Motor neuron (in vitro differentiated cells): ENCODE data around the gene RGS6. TPM values are rescaled to one million over a fixed set of nuclear protein-coding genes. Genes with fewer than 3 reads are reported as not detected.

Experiments
- ATAC-seq, 8 experiments: fragments of 200-7000 bp; cut with Tn5 transposase; replicated peaks in 6 of 8; 2 replicates each; pipeline ENCODE4 v1.8.0; 2021; ENCODE audit warnings: mild to moderate bottlenecking in 8 of 8, moderate library complexity in 8 of 8
- H3K27ac ChIP-seq, 2 donors: fragments of 250-450 bp; sonication (Bioruptor Pico); 2 replicates each; pipeline ENCODE4 v1.9.0; 2021; ENCODE audit warnings: antibody characterized with exemption in 2 of 2, mild to moderate bottlenecking in 2 of 2, moderate library complexity in 1 of 2
- H3K4me1 ChIP-seq, 2 donors: fragments of 250-450 bp; sonication (Bioruptor Pico); replicated peaks in 1 of 2; 2 replicates each; pipeline ENCODE4 v1.6.1; 2021; ENCODE audit warnings: antibody characterized with exemption in 2 of 2, mild to moderate bottlenecking in 2 of 2, moderate library complexity in 1 of 2
- H3K4me3 ChIP-seq, 5 donors: fragments of 250-450 bp; sonication (Bioruptor Pico); 2 replicates each; pipeline ENCODE4 v1.9.0; 2021; ENCODE audit warnings: antibody characterized with exemption in 5 of 5, mild to moderate bottlenecking in 5 of 5, moderate library complexity in 4 of 5
- WGBS, 10 experiments: fragments of 450-650 bp; shearing (Covaris generic); methylation state at CpG; one replicate each; pipeline ENCODE4 v1.0.0; 2022; 5-methylcytosine and 5-hydroxymethylcytosine counted together
- in situ Hi-C, 9 experiments: fragments of 400-800 bp; cut with MboI; loops; one replicate each; pipeline ENCODE4 v1.15.0; 2021; ENCODE audit warnings: low sequenced_read_pairs in 9 of 9, low pct_unique_long_range_greater_than_20kb in 2 of 9; ENCODE audit not compliant: unreplicated experiment in 9 of 9
- total RNA-seq, 8 experiments: library from RNA; unstranded; fragments of 300-600 nt; gene quantifications; 2 replicates each; pipeline versions ENCODE4 v1.2.3 to v1.2.4, GENCODE V29; 2022

The RGS6 gene
- total RNA-seq, 8 experiments from 2014 or later = 0.22 to 15.5 (median 1.3) TPM

DNA sequence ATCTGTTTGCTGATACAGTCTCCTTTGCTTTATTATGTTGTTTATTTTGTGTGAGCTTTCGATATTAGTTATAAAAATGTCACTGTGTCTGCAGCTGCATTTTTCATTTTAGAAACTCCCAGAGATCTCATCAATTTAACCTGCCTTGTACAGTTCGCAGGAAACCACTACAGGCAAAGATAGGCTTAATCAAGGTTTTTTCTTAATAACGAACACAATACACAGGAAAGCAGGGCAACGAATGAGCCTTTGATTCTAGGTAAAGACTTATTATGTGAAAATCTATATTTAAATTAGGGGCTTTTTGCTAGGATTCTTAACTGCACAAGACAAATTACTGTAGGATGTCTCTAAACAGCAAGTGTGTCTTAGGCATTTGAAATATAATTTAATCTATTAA is 191.9 kb downstream of the RGS6 start:
- 8 to 89% (median 67%) methylated on average over 1 to 4 of the region's 4 CpGs for WGBS, 10 experiments
- no peaks in the 10 kb centered on the region for H3K4me1 ChIP-seq
- no peak overlapping the region for H3K4me3 ChIP-seq
- ATAC-seq = peak in 1 of 8 experiments; percentile 31
- in situ Hi-C loops = no loop called here
- no peak overlapping the region for H3K27ac ChIP-seq

DNA sequence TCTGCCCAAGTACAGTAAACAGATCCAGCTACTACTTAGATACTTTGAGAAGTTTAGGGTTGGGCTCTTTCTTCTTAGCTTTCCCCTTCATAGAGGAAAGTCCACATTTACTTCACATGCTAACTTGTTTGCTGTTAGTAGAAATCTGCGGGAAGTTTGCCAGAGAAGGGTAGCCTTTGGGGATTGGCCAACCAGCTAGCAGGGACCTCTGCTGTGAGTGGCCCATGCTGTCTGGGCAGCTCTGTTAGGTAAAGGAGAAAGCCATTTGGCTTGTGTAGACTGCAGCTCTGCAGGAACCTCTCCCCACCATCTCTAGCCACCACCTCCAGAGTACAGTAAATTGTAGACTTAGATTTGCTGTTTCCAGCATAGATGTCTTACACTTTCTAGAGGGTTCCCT is 193.9 kb downstream of the RGS6 start:
- ATAC-seq = no peak
- H3K4me3 ChIP-seq = no peak overlapping the region
- in situ Hi-C loops = no loop called here
- WGBS, 10 experiments = 50 to 100% (median 92%) methylated on average over 1 of the region's 1 CpG; no CpG with 5 or more reads in 7 of the 10 experiments
- no peaks in the 10 kb centered on the region for H3K4me1 ChIP-seq
- no peak overlapping the region for H3K27ac ChIP-seq

DNA sequence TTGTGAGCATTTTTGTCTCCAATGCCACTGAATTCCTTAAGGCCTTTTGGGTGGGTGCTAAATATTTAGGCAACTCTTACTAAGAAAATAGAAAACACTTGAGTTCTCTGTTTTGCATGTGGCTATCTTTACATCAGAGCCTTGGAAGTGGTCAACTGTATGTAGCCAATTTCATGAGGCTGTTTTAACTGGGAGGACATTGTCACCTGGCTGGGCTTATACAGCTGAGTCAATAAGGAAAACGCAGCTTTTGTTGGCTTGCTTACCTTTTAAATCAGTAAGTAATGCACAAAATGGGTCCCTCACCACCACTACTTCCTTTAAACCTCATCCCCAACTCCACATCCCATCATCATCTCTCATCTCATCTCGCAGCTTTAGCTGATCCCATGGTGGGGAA is 194.3 kb downstream of the RGS6 start:
- H3K4me3 ChIP-seq = no peak overlapping the region

DNA sequence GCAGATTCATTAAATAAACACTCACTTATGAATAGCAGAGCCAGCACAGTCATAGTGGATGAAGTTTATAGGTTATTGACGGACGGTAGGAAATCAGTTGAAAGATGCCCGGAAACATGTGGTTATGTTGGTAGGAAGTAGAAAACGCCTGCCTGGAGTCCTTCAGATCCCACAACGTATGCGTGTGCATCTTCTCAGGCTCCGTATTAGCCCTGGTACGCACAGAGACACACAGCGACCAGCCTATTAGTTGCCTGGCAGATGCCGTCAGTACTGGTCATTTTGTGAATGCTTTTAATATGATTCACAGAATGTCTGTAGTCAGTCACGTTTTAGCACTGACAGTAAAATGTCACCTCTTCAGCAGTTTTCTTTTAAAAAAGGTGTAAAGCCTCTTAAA is 196.4 kb downstream of the RGS6 start:
- in situ Hi-C loops = no loop called here
- no peaks in the 10 kb centered on the region for H3K4me1 ChIP-seq
- ATAC-seq = no peak
- H3K4me3 ChIP-seq = no peak overlapping the region
- no peak overlapping the region for H3K27ac ChIP-seq
- WGBS, 10 experiments = 9 to 86% (median 70%) methylated on average over 2 to 11 of the region's 11 CpGs; no CpG with 5 or more reads in 1 of the 10 experiments

More for the DNA sequence above, 194.3 kb downstream of the RGS6 start:
- 0 to 100% (median 57%) methylated on average over 1 to 2 of the region's 2 CpGs; no CpG with 5 or more reads in 3 of the 10 experiments for WGBS, 10 experiments
- in situ Hi-C loops = no loop called here
- no peaks in the 10 kb centered on the region for H3K4me1 ChIP-seq
- ATAC-seq = no peak
- H3K27ac ChIP-seq = no peak overlapping the region

DNA sequence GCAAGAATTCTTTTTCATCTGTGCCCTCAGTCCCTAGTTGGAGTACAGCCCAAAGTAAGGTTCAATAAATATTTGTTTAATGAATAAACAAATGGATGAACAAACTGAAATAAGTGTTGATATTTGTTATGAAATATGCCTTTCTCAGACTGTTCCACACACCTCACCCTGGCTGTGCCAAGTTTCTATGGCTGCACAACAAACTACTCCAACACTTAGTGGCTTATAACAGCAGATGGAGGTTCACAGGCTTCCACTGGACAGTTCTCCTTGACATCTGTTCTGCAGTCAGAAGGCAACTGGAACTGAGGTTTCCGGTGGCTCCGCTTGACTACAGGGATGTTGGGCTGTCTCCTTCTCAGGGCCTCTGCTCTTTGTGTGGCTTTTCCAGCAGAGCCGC is 197.1 kb downstream of the RGS6 start:
- Histone ChIP-seq H3K27ac (no peak overlapping the region), H3K4me3 (no peak overlapping the region), H3K4me1 (no peaks in the 10 kb centered on the region)
- in situ Hi-C loops = no loop called here
- 0 to 100% (median 83%) methylated on average over 1 to 3 of the region's 3 CpGs; no CpG with 5 or more reads in 5 of the 10 experiments for WGBS, 10 experiments
- peak in 1 of 8 experiments; percentile 47 for ATAC-seq

DNA sequence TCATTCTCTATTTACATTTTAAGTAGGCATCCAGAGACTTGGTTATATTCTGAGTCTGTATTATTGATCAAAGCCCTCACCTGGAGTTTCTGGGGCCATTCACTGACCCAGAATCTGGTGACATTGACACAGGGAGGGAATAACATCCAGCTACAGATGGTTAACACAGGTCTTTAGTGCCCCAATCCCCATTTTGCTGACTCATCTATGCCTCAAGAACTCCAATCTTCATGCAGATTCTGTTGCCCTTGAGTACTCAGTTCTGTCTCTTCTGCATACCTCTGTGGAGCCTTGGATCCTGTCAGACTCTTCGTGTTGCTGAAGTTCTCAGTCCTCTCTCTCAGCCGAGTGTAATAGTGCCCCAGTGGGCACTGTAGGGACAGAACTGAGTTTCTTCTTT is 208.9 kb downstream of the RGS6 start:
- peak in 2 of 8 experiments; percentile 28 for ATAC-seq
- Histone ChIP-seq H3K27ac (no peak overlapping the region), H3K4me3 (no peak overlapping the region), H3K4me1 (peaks cover 3 to 11% of the 10 kb centered on the region in 2 donors)
- WGBS, 10 experiments = 14 to 80% (median 59%) methylated on average over 1 of the region's 2 CpGs; no CpG with 5 or more reads in 4 of the 10 experiments
- in situ Hi-C loops = no loop called here

DNA sequence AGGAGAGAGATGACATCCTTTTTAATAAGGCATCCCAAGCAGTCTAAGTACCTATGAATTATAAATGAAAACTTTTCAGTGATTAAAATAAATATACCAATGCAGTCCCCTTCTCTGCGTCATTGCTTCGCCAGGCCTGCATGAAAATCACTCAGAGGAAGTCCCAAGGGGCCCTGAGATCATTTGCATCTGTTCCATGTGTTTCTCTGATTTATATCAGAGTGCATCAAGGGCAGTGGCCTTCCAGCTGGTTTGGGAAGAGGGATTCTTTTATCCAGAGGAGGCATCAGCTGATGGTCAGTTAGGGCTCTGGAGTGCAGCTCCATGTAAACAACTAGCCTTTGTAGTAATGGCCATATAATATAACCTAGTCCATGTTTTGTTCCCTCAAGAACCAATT is 210.1 kb downstream of the RGS6 start:
- H3K4me3 ChIP-seq = no peak overlapping the region
- ATAC-seq = peak in 5 of 8 experiments; percentile 61 to 86 (median 81)
- no peak overlapping the region for H3K27ac ChIP-seq
- in situ Hi-C loops = no loop called here
- H3K4me1 ChIP-seq = peaks cover 3 to 11% of the 10 kb centered on the region in 2 donors
- 7 to 80% (median 51%) methylated on average over 1 to 2 of the region's 2 CpGs; no CpG with 5 or more reads in 4 of the 10 experiments for WGBS, 10 experiments

DNA sequence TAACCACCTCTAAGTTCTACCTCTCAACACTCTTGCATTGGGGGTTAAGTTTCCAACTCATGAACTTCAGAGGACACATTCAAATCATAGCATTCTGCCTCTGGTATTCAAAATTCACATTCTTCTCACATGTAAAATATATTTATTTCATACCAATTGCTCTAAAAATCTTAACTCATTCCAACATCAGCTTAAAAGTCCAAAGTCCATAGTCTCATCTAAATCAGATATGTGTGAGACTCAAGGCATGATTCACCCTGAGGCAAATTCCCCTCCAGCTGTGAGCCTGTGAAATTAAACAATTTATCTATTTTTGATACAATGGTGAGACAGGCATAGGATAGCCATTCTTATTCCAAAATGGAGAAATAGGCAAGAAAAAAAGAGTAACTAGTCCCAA is 214.0 kb downstream of the RGS6 start:
- no peak for ATAC-seq
- H3K4me1 ChIP-seq = peaks cover 3 to 11% of the 10 kb centered on the region in 2 donors
- no peak overlapping the region for H3K4me3 ChIP-seq
- H3K27ac ChIP-seq = no peak overlapping the region
- in situ Hi-C loops = no loop called here

DNA sequence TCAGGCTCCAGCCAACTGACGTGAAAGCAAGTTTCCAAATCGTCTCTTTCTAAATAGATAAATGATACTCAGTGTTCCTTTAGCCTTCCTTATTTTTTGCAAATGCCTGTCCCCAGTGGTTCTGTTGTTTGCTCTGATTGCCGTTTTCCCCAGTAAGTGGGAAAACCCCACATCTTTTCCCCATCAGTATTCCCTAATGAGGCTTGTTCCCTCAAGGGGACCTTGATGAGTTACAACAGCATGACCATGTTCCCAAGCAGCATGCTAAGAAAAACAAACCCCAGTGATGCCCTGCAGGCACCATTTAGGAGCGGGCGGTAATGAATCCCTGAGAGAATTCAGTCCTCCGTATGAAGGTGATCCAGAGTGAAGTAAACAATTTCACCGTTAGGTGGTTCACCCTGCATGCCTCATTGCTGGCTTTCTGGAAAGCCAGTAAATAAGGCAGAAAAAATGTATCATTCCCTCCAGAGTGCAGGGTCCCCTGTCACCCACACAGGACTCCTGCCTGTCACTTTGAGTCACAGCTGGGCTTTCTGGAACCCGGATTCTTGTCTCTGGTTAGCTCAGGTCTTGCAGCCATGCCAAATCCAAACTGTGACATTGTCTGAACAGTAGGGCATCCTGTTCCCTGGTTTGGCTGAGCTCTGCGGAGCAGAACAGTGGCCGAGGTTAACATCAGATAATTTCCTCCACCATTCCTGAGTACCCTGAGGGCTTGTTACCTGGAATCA is 222.6 kb downstream of the RGS6 start:
- Histone ChIP-seq H3K4me3 (no peak overlapping the region), H3K4me1 (no peaks in the 10 kb centered on the region), H3K27ac (no peak overlapping the region)
- 5 to 95% (median 75%) methylated on average over 2 to 8 of the region's 10 CpGs; no CpG with 5 or more reads in 2 of the 10 experiments for WGBS, 10 experiments
- ATAC-seq = no peak
- in situ Hi-C loops = no loop called here

DNA sequence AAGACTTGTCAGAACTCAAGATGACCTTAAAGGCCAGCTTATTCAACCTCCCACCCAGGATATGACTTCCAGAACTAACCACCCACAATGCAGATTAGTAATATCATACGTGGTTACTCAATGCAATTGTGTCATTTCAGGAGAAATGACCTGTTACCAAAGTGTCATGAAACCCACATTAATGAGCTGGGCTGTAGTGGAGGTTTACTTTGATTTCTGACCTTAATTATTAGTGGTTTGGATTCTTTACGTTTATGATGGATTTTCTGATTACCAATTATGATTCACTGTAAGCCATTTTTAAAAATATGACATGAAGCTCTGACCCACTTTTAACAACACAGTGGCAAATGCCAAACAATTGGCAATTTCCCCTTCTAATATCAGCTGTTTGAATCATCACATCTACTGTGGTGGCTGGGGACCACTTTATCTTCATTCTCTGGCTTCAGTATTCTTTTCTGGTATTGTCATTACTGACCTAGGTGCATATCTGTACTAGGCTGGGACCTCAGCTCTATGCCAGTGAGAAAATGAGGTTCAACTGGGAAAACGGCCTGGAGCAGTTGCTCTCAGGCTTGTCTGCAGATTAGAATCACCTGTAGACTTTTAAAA is 223.3 kb downstream of the RGS6 start:
- Histone ChIP-seq H3K4me1 (no peaks in the 10 kb centered on the region), H3K4me3 (no peak overlapping the region), H3K27ac (no peak overlapping the region)
- 0 to 100% (median 61%) methylated on average over 1 to 3 of the region's 3 CpGs for WGBS, 10 experiments
- in situ Hi-C loops = no loop called here
- ATAC-seq = no peak

DNA sequence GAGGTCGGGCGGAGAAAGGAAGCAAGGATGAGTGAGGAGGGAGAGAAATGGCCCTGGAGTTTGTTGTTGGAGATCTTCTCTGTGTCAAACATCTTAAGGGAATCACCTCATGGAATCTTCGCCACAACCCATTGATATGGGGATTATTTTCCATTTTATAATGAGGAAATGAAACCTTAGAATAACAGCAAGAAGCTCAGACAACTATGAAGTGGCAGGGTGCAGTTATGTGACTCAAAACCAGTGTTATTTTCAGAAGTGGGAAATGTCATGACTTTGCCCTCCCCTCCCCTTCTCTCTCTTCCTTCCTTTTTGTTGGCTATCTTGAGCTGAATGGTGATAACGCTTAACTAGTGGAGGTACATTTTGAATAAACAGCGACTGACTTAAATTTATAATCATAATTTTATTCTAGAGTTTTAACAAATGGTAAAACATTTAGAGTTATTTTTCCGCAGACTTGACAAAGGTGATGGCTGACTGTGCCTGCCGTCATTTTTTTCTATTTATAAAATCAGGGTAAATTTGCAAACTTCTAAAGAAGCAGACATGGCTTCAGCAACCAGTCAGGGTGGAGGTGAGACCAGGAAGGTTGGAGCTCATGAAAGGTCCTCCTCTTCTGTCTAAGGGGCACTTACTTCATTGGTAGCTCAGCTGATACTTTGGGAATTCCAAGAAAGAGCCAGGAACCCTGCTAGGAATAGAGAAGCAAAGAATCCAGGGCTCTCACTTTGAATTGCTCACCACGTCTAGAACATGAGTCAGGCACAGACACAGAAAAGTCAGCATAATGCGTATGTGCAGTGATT is 232.4 kb downstream of the RGS6 start:
- in situ Hi-C loops = no loop called here
- Histone ChIP-seq H3K4me3 (no peak overlapping the region), H3K27ac (no peak overlapping the region), H3K4me1 (peaks cover 0 to 12% of the 10 kb centered on the region in 2 donors)
- 19 to 100% (median 83%) methylated on average over 1 to 8 of the region's 9 CpGs for WGBS, 10 experiments
- ATAC-seq = peak in 1 of 8 experiments; percentile 37

DNA sequence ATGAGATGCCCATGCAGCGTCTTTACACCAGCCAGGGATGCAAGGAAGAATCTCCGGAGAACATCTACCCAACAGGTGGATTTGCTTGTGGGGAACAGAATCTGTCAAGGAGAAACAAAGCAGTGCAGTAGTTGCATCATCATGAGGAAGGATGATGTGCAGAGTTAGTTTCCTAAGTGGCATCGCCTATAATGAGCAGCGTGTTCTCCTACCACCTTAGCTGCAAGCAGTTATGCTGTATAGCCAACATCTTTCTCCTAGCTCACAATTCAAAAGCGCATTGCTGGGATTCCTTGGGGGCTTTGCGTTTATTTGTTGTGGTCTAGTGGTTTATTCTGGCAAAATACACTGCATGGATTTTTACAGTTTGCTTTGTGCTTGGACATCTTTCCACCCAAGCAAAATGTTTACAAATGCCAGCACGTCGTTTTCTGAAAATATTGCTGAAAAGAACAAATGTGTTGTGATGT is 233.0 kb downstream of the RGS6 start:
- H3K27ac ChIP-seq = no peak overlapping the region
- in situ Hi-C loops = no loop called here
- no peak overlapping the region for H3K4me3 ChIP-seq
- H3K4me1 ChIP-seq = peaks cover under 1 to 12% of the 10 kb centered on the region in 2 donors
- WGBS, 10 experiments = 1 to 100% (median 58%) methylated on average over 2 to 8 of the region's 8 CpGs; no CpG with 5 or more reads in 2 of the 10 experiments
- peak in 1 of 8 experiments; percentile 73 for ATAC-seq

DNA sequence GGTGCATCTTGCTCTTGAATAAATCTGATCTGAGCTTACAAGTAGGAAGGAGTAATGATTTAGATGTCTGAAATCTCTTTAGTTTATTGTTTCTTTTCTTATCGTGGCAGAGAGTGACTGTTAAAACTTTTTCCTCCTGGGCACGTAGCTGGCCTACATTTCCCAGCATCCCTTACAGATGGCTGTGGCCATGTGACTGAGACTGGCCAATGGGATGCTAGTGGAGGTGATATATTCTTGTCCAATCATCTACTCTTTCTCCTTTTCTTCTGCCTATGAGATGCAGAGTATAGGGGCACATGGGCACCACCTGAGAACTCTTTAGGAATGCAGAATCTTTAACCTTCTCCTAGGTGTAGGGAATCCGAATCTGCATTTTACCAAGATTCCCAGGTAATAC is 237.3 kb downstream of the RGS6 start:
- in situ Hi-C loops = no loop called here
- Histone ChIP-seq H3K4me1 (peaks cover 0 to 3% of the 10 kb centered on the region in 2 donors), H3K4me3 (no peak overlapping the region), H3K27ac (no peak overlapping the region)
- WGBS, 10 experiments = 0 to 100% (median 76%) methylated on average over 1 to 3 of the region's 3 CpGs; no CpG with 5 or more reads in 3 of the 10 experiments
- peak in 1 of 8 experiments; percentile 50 for ATAC-seq
